GM12864 (cell line): ENCODE results near the gene CELSR1.
"Not testable (repeated sequence)": the region's sequence is repeated elsewhere in the genome, so short reads cannot be mapped to it uniquely, and the experiment has no call there.

Experiments
- DNase-seq: peaks from one replicate; pipeline ENCODE4 v3.0.0-alpha.2; 2011; ENCODE audit warnings: low read depth
- H3K4me3 ChIP-seq: 2 replicates; pipeline ENCODE4 v1.5.1; 2011; ENCODE audit warnings: mild to moderate bottlenecking, low read depth, low read length, control low read depth
- CTCF ChIP-seq: IDR thresholded peaks from 2 replicates; pipeline ENCODE4 v1.5.1; 2011; ENCODE audit warnings: low read depth, mild to moderate bottlenecking, moderate library complexity, low read length, control low read depth, inconsistent platforms; ENCODE audit errors: missing control alignments

CELSR1 gene

GRCh38 chr22:46320166-46320710, 217.2 kb downstream of the CELSR1 start:
- no peak overlapping the region for H3K4me3 ChIP-seq
- DNase-seq: no peak
- no peak for TF ChIP-seq CTCF

- no peak for TF ChIP-seq CTCF
- DNase-seq: no peak
Measured at GRCh38 chr22:46319319-46319718, 218.1 kb downstream of the CELSR1 start.

DNA sequence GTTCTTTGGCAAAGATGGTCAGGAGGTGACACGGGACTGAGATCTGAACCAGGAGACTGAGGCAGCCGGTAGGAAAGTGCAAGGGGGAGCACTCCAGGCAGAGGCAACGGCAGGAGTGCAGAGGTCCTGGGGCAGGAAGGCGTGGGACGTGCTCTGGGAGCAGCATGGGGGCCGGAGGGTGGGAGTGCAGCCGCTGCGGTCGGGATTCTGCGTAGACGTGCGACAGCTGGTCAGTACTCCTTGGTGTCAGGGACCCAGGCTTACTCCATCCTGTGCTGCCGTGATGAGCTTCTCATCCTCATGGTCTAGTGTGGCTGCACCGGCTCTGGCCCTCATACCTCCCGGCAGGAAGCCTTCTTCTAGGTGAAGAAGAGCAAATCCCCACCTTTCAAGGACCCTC, 218.8 kb downstream of the CELSR1 start:
- no peak overlapping the region for H3K4me3 ChIP-seq
- no peak for TF ChIP-seq CTCF
- DNase-seq: no peak

More at GRCh38 chr22:46319319-46319718, 218.1 kb downstream of the CELSR1 start:
- no peak overlapping the region for H3K4me3 ChIP-seq

GRCh38 chr22:46317646-46318045, 219.8 kb downstream of the CELSR1 start:
- no peak for TF ChIP-seq CTCF
- no peak overlapping the region for H3K4me3 ChIP-seq

GRCh38 chr22:46315976-46316375, 221.4 kb downstream of the CELSR1 start:
- no peak for TF ChIP-seq CTCF
- DNase-seq: no peak
- H3K4me3 ChIP-seq: no peak overlapping the region

More at GRCh38 chr22:46317646-46318045, 219.8 kb downstream of the CELSR1 start:
- DNase-seq: no peak

DNA sequence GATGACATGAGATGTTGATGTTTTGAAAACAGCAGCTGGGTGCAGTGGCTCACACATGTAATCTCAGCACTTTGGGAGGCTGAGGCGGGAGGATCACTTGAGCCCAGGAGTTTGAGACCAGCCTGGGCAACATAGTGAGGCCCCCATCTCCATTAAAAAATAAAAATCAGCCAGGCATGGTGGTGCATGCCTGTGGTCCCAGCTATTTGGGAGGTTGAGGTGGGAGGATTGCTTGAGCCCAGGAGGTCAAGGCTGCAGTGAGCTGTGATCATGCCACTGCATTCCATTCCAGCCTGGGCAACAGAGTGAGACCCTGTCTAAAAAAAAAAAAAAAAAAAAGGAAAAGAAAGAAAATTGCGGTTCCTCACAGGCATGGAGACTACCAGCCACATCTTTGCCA, 224.6 kb downstream of the CELSR1 start:
- not testable (repeated sequence) for H3K4me3 ChIP-seq, DNase-seq

DNA sequence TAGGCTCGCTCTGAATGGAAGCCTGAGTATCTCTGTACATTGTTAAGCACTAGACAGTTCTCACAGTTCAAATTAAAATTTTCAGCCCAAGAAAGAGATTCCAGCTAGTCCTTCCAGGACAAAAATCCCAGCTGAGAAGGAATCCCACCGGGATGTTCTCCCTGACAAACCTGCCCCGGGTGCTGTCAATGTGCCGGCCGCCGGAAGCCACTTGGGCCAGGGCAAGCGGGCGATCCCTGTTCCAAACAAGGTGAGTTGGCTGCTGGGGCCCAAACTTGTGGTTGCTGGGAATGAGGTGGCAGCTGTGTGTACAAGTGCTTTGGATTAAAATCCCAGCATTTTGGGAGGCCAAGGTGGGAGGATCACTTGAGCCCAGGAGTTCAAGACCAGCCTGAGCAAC, 225.4 kb downstream of the CELSR1 start:
- DNase-seq: no peak
- no peak overlapping the region for H3K4me3 ChIP-seq
- no peak for TF ChIP-seq CTCF
